RWPE1 (cell line): ENCODE measurements around the gene RCAN2.

Source experiments
- CTCF ChIA-PET: fragments of 350-600 bp; sonication (Branson Sonifier 250); formaldehyde crosslinking; extraction: SDS; loops from one replicate; lab custom pipeline; 2021; lab: Yijun Ruan, JAX
- POLR2A ChIA-PET: fragments of 400-600 bp; formaldehyde crosslinking; extraction: SDS; loops from one replicate; lab custom pipeline; 2020; ENCODE audit warnings: antibody characterized with exemption; ENCODE audit not compliant: low non-redundant PET; lab: Yijun Ruan, JAX
- DNase-seq: peaks from one replicate; pipeline ENCODE4 v3.0.0; 2012; ENCODE audit warnings: low spot score
- H3K27ac ChIP-seq: fragments of 450-650 bp; 2 replicates; pipeline ENCODE4 v1.5.1; 2017
- CTCF ChIP-seq: fragments of 450-650 bp; conservative IDR thresholded peaks from 2 replicates; pipeline ENCODE4 v1.5.1; 2017; ENCODE audit warnings: low read depth, mild to moderate bottlenecking

RCAN2 gene

DNA sequence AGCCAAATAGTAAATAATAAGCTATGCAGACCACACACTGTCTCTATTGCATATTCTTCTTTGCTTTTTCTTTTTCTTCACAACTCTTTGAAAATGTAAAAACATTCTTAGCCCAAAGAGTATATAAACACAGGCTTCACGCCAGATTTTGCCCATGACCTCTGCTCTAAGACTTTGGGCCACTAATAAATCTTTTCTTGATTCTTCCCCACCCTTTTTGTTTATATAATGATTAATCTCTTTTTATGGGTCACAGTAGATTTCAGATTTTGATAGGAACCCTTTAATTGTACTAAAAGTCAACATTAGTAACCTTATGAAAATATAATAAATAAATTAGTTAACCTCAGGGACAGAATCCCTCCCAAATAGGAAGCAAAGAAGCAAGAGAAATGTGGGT lies 304.7 kb downstream of the RCAN2 start:
- no peak for DNase-seq
- ChIA-PET POLR2A (no interaction called here), CTCF (no interaction called here)
- H3K27ac ChIP-seq = no peak overlapping the region
- TF ChIP-seq CTCF = no peak

GRCh38 chr6:46184114-46184513 lies 307.1 kb downstream of the RCAN2 start:
- no peak for TF ChIP-seq CTCF
- ChIA-PET CTCF (interaction anchor here (0.6 kb wide), 2 partner anchors 9 to 30 kb away, joined by 3 to 4 read pairs; no protein-coding TSS in a partner anchor), POLR2A (no interaction called here)
- DNase-seq = peak; percentile 53
- H3K27ac ChIP-seq = no peak overlapping the region

DNA sequence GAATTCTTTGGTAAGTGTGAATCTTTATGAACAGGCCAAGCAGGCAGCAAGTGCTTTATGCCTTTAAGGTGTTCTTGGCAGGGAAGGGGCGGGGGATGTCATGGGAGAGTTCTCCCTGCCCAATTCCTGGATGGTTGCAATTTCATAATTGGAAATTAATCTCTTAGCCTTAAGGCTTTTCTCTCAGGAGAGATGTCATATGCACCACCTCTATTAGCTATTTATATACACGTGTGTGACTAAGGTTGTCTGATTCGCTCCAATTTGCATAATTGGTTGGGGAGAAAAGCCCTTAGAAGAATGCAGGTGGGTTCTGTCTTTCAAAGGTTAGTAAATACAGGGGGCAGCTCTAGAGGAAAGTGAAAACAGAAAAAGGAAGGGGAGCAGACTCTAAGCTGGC lies 315.3 kb downstream of the RCAN2 start:
- DNase-seq = no peak
- ChIA-PET CTCF (interaction anchor here (0.9 kb wide), 1 partner anchor 346 kb away, joined by 3 read pairs; no protein-coding TSS in a partner anchor), POLR2A (no interaction called here)
- no peak overlapping the region for H3K27ac ChIP-seq
- TF ChIP-seq CTCF = no peak

DNA sequence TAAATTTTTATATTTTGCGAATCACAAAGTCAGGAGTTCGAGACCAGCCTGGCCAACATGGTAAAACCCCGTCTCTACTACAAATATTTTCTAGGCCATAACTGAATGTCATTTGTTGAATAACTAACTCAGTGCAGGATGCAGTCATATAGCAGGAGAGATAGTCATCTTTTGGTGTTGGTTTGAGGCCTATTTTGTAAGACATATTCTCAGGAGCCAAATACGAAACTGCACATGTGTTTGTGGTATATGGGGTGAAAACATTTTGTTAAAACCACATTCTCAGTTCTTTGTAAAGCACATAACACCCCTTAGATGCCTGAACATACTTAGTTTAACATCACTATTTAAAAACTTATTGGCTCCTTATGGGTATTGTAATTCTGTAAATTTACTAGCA lies 315.8 kb downstream of the RCAN2 start:
- no peak for TF ChIP-seq CTCF
- DNase-seq = no peak
- ChIA-PET POLR2A (no interaction called here), CTCF (interaction anchor here (0.9 kb wide), 2 partner anchors 20 to 346 kb away, joined by 3 read pairs; no protein-coding TSS in a partner anchor)
- H3K27ac ChIP-seq = no peak overlapping the region

DNA sequence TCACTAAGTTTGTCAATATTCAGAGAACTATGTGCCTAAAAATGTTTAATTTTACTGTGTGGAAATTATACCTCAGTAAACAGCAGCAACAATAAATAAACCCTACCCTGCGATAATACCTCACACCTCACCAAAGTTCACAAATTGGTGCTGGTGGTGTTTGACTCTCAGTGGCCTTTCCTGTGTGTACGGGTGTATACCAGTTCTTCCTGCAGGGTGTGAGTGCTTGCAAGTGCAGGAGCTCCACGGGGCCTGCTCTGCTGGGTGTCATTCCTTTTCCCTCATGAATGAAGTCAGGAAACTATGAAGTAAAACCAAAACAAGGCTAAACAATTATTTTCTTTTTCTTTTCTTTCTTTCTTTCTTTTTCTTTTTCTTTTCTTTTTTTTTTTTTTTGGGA lies 316.3 kb downstream of the RCAN2 start:
- no peak for DNase-seq
- H3K27ac ChIP-seq = no peak overlapping the region
- ChIA-PET CTCF (interaction anchor here (0.9 kb wide), 1 partner anchor 21 kb away, joined by 3 read pairs; no protein-coding TSS in a partner anchor), POLR2A (no interaction called here)
- no peak for TF ChIP-seq CTCF

DNA sequence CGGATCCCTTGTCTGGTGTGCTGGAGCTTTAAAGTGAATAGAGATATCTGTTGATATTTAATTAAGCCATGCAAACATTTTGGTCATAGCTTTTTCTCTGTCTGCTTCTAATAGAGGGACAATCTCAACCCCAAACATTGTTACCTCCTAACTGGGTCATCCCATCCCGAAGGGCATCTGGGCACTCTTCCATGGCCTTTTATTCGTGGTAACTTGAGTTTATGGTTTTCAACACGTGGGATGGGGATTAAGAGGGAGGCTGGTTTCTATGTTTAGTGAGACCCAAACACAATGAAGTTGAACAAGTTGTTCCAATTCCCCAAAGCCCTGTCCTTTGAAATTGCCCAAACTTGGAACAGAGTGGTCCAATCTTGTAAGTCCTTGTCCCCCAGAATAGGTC lies 319.1 kb downstream of the RCAN2 start:
- TF ChIP-seq CTCF = no peak
- no peak for DNase-seq
- H3K27ac ChIP-seq = no peak overlapping the region
- ChIA-PET POLR2A (no interaction called here), CTCF (no interaction called here)
